GM19467 (cell line): ENCODE measurements around the gene YPEL1.
"Not testable (repeated sequence)": the region's sequence is repeated elsewhere in the genome, so short reads cannot be mapped to it uniquely, and the experiment has no call there.

Source experiments
- ATAC-seq: cut with Tn5 transposase; IDR thresholded peaks from one replicate; pipeline ENCODE4 v1.9.1; 2021; ENCODE audit warnings: mild to moderate bottlenecking, moderate library complexity; ENCODE audit not compliant: unreplicated experiment

YPEL1 gene

GRCh38 chr22:21724496-21724895 is 11.1 kb downstream of the YPEL1 start:
- not testable (repeated sequence) for ATAC-seq

DNA sequence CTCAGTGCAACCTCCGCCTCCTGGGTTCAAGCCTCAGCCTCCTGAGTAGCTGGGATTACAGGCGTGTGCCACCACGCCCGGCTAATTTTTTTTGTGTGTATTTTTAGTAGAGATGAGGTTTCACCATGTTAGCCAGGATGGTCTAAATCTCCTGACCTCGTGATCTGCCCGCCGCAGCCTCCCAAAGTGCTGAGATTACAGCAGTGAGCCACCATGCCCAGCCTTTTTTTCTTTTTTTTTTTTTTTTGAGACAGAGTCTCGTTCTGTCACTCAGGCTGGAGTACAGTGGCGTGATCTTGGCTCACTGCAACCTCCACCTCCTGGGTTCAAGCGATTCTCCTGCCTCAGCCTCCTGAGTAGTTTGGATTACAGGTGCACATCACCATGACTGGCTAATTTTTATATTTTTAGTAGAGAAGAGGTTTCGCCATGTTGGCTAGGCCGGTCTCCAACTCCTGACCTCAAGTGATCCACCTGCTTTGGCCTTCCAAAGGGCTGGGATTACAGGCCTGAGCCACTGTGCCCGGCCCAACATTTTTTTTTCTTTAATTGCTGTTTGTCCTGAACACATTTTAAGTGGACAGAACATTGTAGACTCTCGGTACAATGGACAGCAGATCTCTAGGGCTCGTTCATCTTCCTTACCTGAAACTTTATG is 14.3 kb downstream of the YPEL1 start:
- not testable (repeated sequence) for ATAC-seq

GRCh38 chr22:21720191-21720859 is 15.3 kb downstream of the YPEL1 start:
- not testable (repeated sequence) for ATAC-seq

DNA sequence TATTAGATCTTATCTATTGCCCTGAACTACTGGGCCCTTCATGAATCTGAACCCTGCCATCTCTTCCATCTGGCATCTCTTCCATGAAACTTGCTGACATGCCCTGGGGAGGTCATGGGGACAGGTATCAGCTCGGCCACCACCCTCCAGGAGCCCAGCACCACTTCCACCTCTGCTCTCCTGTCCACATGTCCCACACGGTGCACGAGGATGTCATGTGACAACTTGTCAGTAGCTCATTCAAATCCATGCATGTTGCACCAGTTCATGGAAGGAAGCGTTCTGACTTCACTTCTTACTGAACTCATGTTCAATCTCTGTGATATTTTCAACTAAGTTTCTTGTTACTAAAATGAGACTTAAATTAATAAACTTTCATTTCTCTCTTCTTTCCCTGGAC is 16.6 kb downstream of the YPEL1 start:
- no peak for ATAC-seq

DNA sequence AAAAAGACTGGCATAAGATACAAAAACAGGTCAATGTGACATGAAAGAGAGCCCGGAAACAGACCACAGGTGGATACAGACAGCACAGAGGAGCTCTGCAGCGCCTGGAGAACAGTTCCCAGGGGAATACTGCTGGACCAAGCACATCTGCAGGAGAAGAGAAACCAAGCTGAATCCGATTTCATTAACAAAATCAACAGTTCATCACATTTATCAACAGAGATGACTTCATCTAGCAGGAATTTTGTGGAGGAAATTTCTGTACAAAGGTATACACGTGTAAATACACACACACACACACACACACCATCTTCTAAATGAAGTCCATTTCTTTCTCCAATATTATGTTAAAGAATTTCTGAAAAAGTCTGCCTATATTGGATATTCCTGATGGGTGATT is 17.1 kb downstream of the YPEL1 start:
- ATAC-seq, result no peak

GRCh38 chr22:21716395-21717122 is 19.0 kb downstream of the YPEL1 start:
- not testable (repeated sequence) for ATAC-seq

DNA sequence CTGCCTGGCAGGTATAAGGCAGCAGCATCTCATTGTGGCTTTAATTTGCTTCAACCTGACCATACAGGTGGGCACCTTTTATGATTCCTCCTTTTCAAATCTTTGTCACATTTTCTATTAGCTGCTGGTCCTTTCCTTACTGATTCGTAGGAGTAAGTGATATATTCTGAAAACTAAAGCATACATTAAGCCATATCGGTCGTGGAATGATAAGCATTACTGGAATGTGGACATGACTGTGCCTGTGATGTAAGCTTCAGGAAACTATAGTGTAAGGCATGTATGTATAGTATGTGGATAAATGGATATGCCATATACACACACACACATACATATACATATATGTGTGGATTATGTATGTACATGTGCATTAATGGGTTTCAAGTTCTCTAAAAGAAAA is 20.8 kb downstream of the YPEL1 start:
- ATAC-seq, result no peak

DNA sequence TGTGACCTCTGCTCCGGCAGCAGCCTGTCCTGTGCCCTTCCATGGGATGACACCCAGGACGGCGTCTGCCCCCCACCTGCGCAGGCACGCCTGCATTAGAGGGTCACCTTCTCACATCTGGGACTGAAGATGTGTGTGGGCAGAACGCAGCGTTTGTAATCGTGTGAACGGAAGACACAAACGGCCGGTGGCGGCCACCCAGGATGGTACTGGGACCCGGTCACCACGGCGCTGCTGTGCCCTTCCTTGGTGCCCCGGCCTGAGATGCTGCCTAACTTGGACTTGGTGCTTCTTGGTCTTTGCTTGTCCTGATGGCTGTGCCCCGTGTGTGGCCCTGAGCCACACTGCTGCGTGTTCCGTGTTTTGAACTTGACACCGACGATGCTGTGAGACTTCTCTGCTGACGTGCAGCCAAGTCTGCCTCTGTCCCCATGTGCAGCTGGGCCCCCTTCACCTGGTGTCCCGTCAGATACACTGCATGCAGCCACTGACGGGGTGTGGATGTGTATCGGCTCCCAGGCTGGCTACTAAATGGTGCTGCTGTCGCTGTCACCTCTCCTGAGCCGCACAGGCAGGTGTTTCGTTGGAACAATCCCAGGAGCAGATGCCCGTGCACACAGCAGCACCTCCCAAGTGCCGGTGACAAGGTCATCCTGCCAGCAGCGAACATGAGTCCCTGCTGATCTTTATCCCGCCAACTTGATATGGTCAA is 21.4 kb downstream of the YPEL1 start:
- ATAC-seq, result no peak

DNA sequence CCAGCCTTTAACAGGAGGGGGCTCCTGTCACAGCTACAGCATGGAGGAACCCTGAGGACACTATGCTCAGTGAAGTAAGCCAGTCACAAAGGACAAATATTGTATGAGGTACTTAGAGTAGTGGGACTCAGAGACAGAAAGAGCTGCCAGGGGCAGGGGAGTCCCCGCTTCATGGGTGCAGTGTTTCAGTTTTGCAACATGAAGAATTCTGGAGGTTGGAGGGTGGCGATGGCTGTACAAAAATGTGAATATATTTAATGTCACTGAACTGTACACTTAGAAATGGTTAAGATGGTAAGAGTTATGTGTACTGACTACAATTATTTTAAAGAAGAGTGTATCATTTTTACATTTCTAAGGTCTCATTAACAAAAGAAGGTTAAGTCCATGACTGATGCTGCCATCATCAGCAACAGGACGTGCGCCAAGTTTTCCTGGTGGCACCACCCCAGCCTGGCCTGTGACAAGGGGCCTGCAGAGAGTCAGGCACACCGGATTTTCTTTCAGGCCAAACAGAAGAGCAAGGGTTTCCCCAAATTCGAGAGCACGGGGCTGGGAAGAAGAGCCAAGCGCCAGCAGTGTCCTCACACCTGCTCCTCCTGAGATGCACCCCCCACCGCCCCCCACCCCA is 22.1 kb downstream of the YPEL1 start:
- no peak for ATAC-seq

- no peak for ATAC-seq
Observed at GRCh38 chr22:21712751-21713427, 22.7 kb downstream of the YPEL1 start.

- no peak for ATAC-seq
Observed at GRCh38 chr22:21711851-21712250, 23.7 kb downstream of the YPEL1 start.

DNA sequence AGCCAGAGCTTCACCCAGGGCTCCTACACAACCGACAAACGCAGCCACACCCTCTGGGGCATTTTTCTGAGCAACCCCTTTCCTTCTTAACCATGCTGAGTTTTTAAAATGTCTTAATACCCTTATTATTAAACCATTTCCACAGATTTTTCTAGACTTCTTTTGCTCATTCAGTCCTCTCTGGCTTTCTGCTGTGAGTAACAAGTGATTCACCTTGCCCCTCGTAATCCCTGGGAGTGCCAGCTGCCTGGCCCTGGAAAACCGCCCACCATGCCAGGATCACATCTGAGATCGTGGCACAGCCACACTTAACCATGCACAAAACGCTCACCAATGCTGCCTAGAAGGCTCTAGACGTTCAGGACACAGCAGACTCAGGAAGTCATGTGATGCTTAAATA is 25.4 kb downstream of the YPEL1 start:
- no peak for ATAC-seq

- ATAC-seq, result no peak
Observed at GRCh38 chr22:21709688-21710087, 25.9 kb downstream of the YPEL1 start.

DNA sequence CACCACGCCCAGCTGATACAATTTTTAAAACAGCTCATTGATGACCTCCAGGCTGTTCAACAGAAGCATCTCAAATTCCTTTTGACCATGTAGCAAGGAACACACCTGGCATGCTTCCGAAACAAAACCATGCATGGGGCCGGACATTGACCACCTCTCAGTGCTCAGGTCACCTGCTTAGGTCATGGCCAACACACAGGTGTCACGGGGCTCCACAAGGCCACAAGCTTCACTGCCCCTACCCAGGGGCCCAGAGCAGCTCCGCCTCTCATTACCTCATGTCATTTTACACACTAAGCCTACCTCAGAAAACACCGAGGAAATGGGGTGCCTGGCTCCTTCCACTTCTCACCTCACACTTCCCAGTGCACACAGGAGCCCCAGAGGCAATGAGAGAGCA is 26.6 kb downstream of the YPEL1 start:
- no peak for ATAC-seq

- no peak for ATAC-seq
Observed at GRCh38 chr22:21707677-21708076, 27.9 kb downstream of the YPEL1 start.

DNA sequence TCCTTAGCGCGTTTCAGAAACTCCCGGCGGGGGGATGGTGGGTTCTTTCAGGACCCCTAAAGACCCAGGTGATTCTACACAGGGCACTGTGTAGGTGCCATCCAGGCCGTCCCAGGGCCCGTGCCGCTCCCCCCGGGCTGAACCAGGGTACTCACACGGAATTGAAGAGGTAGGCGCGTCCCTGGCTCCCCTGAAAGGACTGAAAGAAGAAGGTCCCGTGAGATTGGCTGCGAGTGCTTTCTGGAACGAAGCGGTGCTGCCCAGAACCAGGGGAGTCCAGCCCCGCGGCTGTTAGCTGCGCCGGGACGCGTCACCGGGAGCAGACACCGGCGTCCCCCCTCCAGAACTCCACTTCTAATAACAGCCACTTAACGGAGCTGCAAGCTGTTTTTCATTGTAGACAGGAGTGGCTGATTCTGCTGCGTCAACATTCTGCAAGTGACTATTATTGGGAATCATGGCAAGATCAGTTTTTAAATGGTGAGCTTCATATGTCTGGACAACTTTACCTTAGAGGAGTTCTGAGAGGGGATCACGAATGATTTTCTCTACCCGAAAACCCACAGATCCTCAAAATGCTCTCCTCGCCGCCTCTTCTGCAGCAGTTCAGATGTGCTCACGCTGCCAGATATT is 31.8 kb downstream of the YPEL1 start:
- ATAC-seq, result no peak

GRCh38 chr22:21702700-21703683 is 32.6 kb downstream of the YPEL1 start:
- no peak for ATAC-seq

DNA sequence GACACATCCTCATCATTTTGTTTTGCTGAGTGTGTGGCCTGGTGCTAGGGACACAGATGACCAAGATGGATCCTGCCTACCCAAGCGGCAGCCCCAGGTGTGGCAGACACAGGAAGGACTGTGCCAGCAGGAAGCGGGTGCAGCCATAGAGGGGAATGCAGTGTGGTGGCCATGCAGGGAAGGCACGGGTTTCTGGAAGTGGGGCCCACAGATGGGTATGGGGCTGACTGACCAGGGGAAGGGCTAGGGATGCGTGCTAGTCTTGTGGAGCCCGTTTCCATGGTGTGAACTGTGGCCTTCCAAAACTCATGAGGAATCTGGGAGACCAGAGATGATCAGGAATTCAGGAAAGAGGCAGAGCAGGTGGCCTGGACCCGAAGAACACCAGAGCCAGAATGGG is 33.5 kb downstream of the YPEL1 start:
- ATAC-seq, result no peak
